Bronchial epithelial cell (primary cell): Measurements from ENCODE around the gene MLST8. TPM values are rescaled to one million over a fixed set of nuclear protein-coding genes. Genes with fewer than 3 reads are reported as not detected.

ENCODE experiments used
- DNase-seq: peaks from one replicate; pipeline ENCODE4 v3.0.0-alpha.2; 2010; ENCODE audit warnings: low read depth
- FAIRE-seq: peaks from 2 replicates; lab custom pipeline; 2011; peaks lifted over from hg19 to GRCh38; lab: Jason Lieb, UNC
- H3K27me3 ChIP-seq: 2 replicates; pipeline ENCODE4 v1.5.1; 2011; ENCODE audit warnings: low read length; ENCODE audit not compliant: control insufficient read depth, insufficient read depth
- H3K36me3 ChIP-seq: 2 replicates; pipeline ENCODE4 v1.5.1; 2011; ENCODE audit warnings: low read length; ENCODE audit not compliant: control insufficient read depth, insufficient read depth
- H3K4me3 ChIP-seq: 2 replicates; pipeline ENCODE4 v1.5.1; 2011; ENCODE audit warnings: mild to moderate bottlenecking, low read depth, low read length, control low read depth
- CTCF ChIP-seq: IDR thresholded peaks from 2 replicates; pipeline ENCODE4 v1.5.1; 2011; ENCODE audit warnings: mild to moderate bottlenecking, moderate library complexity, low read length, control low read depth, inconsistent platforms; ENCODE audit not compliant: insufficient read depth, severe bottlenecking
- total RNA-seq: library from RNA; depleted of rRNA; stranded (reverse); fragments of >200 nt; gene quantifications from 2 replicates; pipeline ENCODE4 v1.2.1, GENCODE V29; 2014

Gene MLST8
- total RNA-seq, 1 donor from 2014 or later, result 11.6 TPM

DNA sequence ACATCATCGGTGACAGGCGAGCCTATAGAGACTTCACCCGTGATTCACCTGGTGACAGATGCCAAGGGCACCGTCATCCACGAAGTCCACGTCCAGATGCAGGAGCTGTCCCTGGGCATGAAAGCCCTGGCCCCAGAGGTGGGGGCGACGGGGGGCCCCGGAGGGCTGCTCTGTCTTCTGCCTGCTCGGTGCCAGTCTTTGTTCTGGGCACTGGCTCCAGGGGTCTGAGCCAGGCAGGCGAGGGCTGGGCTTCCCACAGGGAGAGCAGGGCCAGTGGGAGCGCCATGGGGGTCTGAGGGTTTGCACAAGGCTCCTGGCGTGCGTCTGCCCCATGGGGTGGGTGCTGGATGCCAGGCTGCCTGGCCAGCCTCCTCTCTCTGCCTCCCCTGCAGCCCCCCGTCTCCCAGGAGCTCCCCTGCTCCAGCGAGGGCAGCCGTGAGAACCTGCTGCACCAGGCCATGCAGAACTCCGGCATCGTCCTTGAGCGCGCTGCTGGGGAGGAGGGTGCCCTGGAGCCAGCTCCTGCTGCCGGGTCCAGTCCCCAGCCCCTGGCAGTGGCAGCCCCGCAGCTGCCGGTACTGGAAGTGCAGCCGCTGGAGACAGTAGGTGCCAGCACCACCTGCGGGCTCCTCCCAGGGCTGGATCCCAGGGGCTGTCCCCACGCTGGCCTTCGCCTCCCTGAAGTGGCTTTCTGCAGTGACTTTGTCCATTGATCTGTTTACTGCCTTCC is 28.0 kb downstream of the MLST8 start:
- TF ChIP-seq CTCF, result no peak
- DNase-seq, result no peak
- Histone ChIP-seq H3K36me3 (peaks cover 35% of the 10 kb centered on the region), H3K4me3 (no peak overlapping the region), H3K27me3 (peaks cover 16% of the 10 kb centered on the region)
- FAIRE-seq, result no peak

DNA sequence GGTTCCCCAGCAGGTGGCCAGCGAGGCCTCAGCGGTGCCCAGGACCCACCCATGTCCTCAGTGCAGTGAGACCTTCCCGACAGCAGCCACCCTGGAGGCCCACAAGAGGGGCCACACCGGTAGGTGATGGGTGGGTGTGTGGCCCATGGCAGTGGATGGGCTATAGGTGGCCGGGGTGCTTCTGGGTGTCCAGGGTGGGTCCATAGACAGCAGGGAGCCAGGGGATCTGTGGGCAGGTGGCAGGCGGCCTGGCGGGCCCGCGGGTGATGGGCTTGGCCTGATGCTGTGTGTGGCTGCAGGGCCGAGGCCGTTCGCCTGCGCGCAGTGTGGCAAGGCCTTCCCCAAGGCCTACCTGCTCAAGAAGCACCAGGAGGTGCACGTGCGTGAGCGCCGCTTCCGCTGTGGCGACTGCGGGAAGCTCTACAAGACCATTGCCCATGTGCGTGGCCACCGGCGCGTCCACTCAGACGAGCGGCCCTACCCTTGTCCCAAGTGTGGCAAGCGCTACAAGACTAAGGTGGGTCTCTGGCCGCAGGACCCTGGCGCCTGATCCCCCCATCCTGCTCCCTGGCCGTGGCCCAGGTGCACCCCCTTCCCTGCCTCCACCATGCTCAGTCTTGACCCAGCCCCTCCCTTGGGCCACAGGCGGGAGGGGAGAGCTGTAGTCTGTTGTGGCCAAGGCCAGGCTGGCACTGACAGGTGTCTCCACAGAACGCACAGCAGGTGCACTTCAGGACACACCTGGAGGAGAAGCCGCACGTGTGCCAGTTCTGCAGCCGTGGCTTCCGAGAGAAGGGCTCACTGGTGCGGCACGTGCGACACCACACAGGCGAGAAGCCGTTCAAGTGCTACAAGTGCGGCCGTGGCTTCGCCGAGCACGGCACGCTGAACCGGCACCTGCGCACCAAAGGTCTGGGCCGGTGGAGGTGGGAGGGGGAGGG is 28.9 kb downstream of the MLST8 start:
- TF ChIP-seq CTCF, result no peak
- Histone ChIP-seq H3K36me3 (peaks cover 31% of the 10 kb centered on the region), H3K27me3 (peaks cover 16% of the 10 kb centered on the region), H3K4me3 (no peak overlapping the region)
- DNase-seq (no peak), FAIRE-seq (no peak)

- peaks cover 26% of the 10 kb centered on the region for H3K36me3 ChIP-seq
- H3K27me3 ChIP-seq, result peaks cover 16% of the 10 kb centered on the region
- FAIRE-seq, result no peak
- no peak for DNase-seq
- no peak overlapping the region for H3K4me3 ChIP-seq
- TF ChIP-seq CTCF, result no peak
Observed at GRCh38 chr16:2234813-2235170, 29.5 kb downstream of the MLST8 start.

- Histone ChIP-seq H3K4me3 (no peak overlapping the region), H3K27me3 (peaks cover 16% of the 10 kb centered on the region), H3K36me3 (peaks cover 26% of the 10 kb centered on the region)
- no peak for TF ChIP-seq CTCF
- FAIRE-seq, result no peak
- no peak for DNase-seq
Observed at GRCh38 chr16:2235234-2235651, 30.0 kb downstream of the MLST8 start.

GRCh38 chr16:2235695-2236336 is 30.6 kb downstream of the MLST8 start:
- FAIRE-seq (no peak), DNase-seq (no peak)
- Histone ChIP-seq H3K27me3 (peaks cover 16% of the 10 kb centered on the region), H3K36me3 (peaks cover 26% of the 10 kb centered on the region), H3K4me3 (no peak overlapping the region)
- TF ChIP-seq CTCF, result no peak
